H1 (cell line): ENCODE results near the gene COLEC12. TPM values are rescaled to one million over a fixed set of nuclear protein-coding genes. Genes with fewer than 3 reads are reported as not detected.

Source experiments
- CTCF ChIA-PET: fragments of 300-600 bp; sonication (Branson Sonifier 250); formaldehyde crosslinking; loops from one replicate; lab custom pipeline; 2021; ENCODE audit not compliant: partially characterized antibody; lab: Charles Lee
- POLR2A ChIA-PET: fragments of 300-600 bp; sonication (Branson Sonifier 250); formaldehyde crosslinking; loops from one replicate; lab custom pipeline; 2021; ENCODE audit warnings: inconsistent platforms; ENCODE audit not compliant: partially characterized antibody; lab: Charles Lee
- DNase-seq, 2 experiments: peaks; one replicate each; pipeline versions ENCODE4 v3.0.0 to v3.0.0-alpha.2; 2010 to 2022; ENCODE audit warnings: low spot score in 2 of 2, low read depth in 1 of 2, mixed read lengths in 1 of 2
- FAIRE-seq: peaks from 2 replicates; lab custom pipeline; 2011; peaks lifted over from hg19 to GRCh38; lab: Jason Lieb, UNC
- H2AFZ ChIP-seq: 2 replicates; pipeline ENCODE4 v1.8.1; 2012; ENCODE audit warnings: low read length, inconsistent platforms
- H2AK5ac ChIP-seq: 2 replicates; pipeline ENCODE4 v1.6.1; 2013; ENCODE audit warnings: low read depth, low read length
- H2BK120ac ChIP-seq: replicated peaks from 2 replicates; pipeline ENCODE3; 2013; ENCODE audit warnings: low read depth, low read length, inconsistent platforms
- H2BK12ac ChIP-seq: 2 replicates; pipeline ENCODE4 v1.6.1; 2013; ENCODE audit warnings: low read depth, low read length
- H2BK15ac ChIP-seq: 2 replicates; pipeline ENCODE4 v1.6.1; 2013; ENCODE audit warnings: low read length
- H2BK20ac ChIP-seq: 2 replicates; pipeline ENCODE4 v1.6.1; 2013; ENCODE audit warnings: low read length
- H2BK5ac ChIP-seq: 2 replicates; pipeline ENCODE4 v1.6.1; 2013; ENCODE audit warnings: low read depth, low read length
- H3K14ac ChIP-seq: 2 replicates; pipeline ENCODE4 v1.6.1; 2013; ENCODE audit warnings: inconsistent platforms; ENCODE audit not compliant: insufficient read length
- H3K18ac ChIP-seq: 2 replicates; pipeline ENCODE4 v1.6.1; 2013; ENCODE audit warnings: low read length; ENCODE audit errors: extremely low read depth
- H3K23ac ChIP-seq: 2 replicates; pipeline ENCODE4 v1.6.1; 2013; ENCODE audit warnings: inconsistent platforms; ENCODE audit not compliant: insufficient read length
- H3K23me2 ChIP-seq: 2 replicates; pipeline ENCODE4 v1.6.1; 2013; ENCODE audit warnings: low read depth, low read length
- H3K27ac ChIP-seq: 2 replicates; pipeline ENCODE4 v1.6.1; 2011; ENCODE audit warnings: low read depth, low read length, inconsistent platforms
- H3K27me3 ChIP-seq, 4 experiments: replicated peaks in 1 of 4; 1 replicate in 1 of 4; 2 replicates in 3 of 4; pipeline versions ENCODE4 v1.6.1 to v1.8.1; 2011 to 2013; ENCODE audit warnings: low read length in 3 of 4, mild to moderate bottlenecking in 3 of 4, inconsistent platforms in 2 of 4, mixed read lengths in 2 of 4, moderate library complexity in 1 of 4; ENCODE audit not compliant: control insufficient read depth in 3 of 4, insufficient read depth in 3 of 4; ENCODE audit errors: extremely low read depth in 1 of 4
- H3K36me3 ChIP-seq, 4 experiments: 2 replicates each; pipeline versions ENCODE4 v1.6.1 to v1.8.1; 2011 to 2013; ENCODE audit warnings: mild to moderate bottlenecking in 4 of 4, low read length in 3 of 4, moderate library complexity in 2 of 4, control low read depth in 1 of 4, inconsistent platforms in 1 of 4; ENCODE audit not compliant: insufficient read depth in 4 of 4, control insufficient read depth in 2 of 4
- H3K4ac ChIP-seq: replicated peaks from 2 replicates; pipeline ENCODE3; 2013; ENCODE audit warnings: low read length, low read depth, mixed read lengths, inconsistent platforms; ENCODE audit not compliant: insufficient read length
- H3K4me1 ChIP-seq, 4 experiments: replicated peaks in 1 of 4; 1 replicate in 1 of 4; 2 replicates in 3 of 4; pipeline versions ENCODE4 v1.6.1 to v1.8.1; 2011 to 2013; ENCODE audit warnings: low read length in 3 of 4, inconsistent platforms in 2 of 4, mixed read lengths in 1 of 4; ENCODE audit not compliant: insufficient read depth in 4 of 4, control insufficient read depth in 3 of 4
- H3K4me2 ChIP-seq, 2 experiments: 2 replicates each; pipeline versions ENCODE4 v1.6.1 to v1.8.1; 2011 to 2013; ENCODE audit warnings: low read depth in 2 of 2, low read length in 2 of 2, control low read depth in 1 of 2, inconsistent platforms in 1 of 2, mild to moderate bottlenecking in 1 of 2; ENCODE audit not compliant: insufficient read depth in 1 of 2
- H3K4me3 ChIP-seq, 4 experiments: fragments of 200-600, 300-600 bp in 1 of 4; sonication (generic), shearing (Covaris generic), sonication (Bioruptor Twin) in 1 of 4; 2 replicates each; pipeline versions ENCODE4 v1.5.1 to v1.8.1; 2011 to 2016; ENCODE audit warnings: low read length in 4 of 4, low read depth in 3 of 4, control low read depth in 2 of 4, inconsistent platforms in 2 of 4, mild to moderate bottlenecking in 2 of 4, mixed read lengths in 1 of 4, moderate library complexity in 1 of 4; ENCODE audit not compliant: insufficient read depth in 2 of 4; ENCODE audit errors: extremely low read depth in 1 of 4
- H3K56ac ChIP-seq: replicated peaks from 2 replicates; pipeline ENCODE3; 2013; ENCODE audit warnings: low read depth, mild to moderate bottlenecking, mixed read lengths, low read length, inconsistent platforms; ENCODE audit not compliant: insufficient read length
- H3K79me1 ChIP-seq: 2 replicates; pipeline ENCODE4 v1.6.1; 2013; ENCODE audit warnings: low read depth, low read length, control low read depth
- H3K79me2 ChIP-seq, 2 experiments: 2 replicates each; pipeline versions ENCODE4 v1.6.1 to v1.8.1; 2012 to 2013; ENCODE audit warnings: low read length in 2 of 2, mild to moderate bottlenecking in 2 of 2, inconsistent platforms in 1 of 2; ENCODE audit not compliant: insufficient read depth in 2 of 2, control insufficient read depth in 1 of 2
- H3K9ac ChIP-seq, 4 experiments: replicated peaks in 1 of 4; 1 replicate in 1 of 4; 2 replicates in 3 of 4; pipeline versions ENCODE4 v1.6.1 to v1.8.1; 2011 to 2013; ENCODE audit warnings: low read depth in 3 of 4, low read length in 3 of 4, control low read depth in 2 of 4, mild to moderate bottlenecking in 2 of 4, moderate library complexity in 2 of 4, inconsistent platforms in 1 of 4; ENCODE audit errors: extremely low read depth in 1 of 4
- H3K9me3 ChIP-seq, 2 experiments: 2 replicates each; pipeline versions ENCODE4 v1.6.1 to v1.8.1; 2012 to 2013; ENCODE audit warnings: mild to moderate bottlenecking in 2 of 2, moderate library complexity in 2 of 2, control low read depth in 1 of 2, inconsistent platforms in 1 of 2, low read depth in 1 of 2, low read length in 1 of 2, mixed read lengths in 1 of 2; ENCODE audit not compliant: insufficient read depth in 2 of 2
- H4K20me1 ChIP-seq, 2 experiments: replicated peaks in 1 of 2; 2 replicates each; pipeline versions ENCODE3 to v1.8.1; 2011 to 2013; ENCODE audit warnings: inconsistent platforms in 2 of 2, low read length in 2 of 2, mild to moderate bottlenecking in 1 of 2; ENCODE audit not compliant: insufficient read depth in 2 of 2, control insufficient read depth in 1 of 2
- H4K5ac ChIP-seq: 2 replicates; pipeline ENCODE4 v1.6.1; 2013; ENCODE audit warnings: low read length, low read depth, mixed read lengths, inconsistent platforms; ENCODE audit not compliant: insufficient read length
- H4K8ac ChIP-seq: 2 replicates; pipeline ENCODE4 v1.8.0; 2013; ENCODE audit warnings: mild to moderate bottlenecking, moderate library complexity, low read length, inconsistent platforms; ENCODE audit not compliant: insufficient read depth; ENCODE audit errors: extremely low read depth
- H4K91ac ChIP-seq: replicated peaks from 2 replicates; pipeline ENCODE3; 2013; ENCODE audit warnings: low read length, mixed read lengths, inconsistent platforms; ENCODE audit not compliant: insufficient read length
- BCL11A ChIP-seq, 2 experiments: IDR thresholded peaks; one replicate each; pipeline ENCODE4 v1.6.1; 2011; ENCODE audit warnings: low read depth in 2 of 2, low read length in 2 of 2, mild to moderate bottlenecking in 2 of 2
- CBX5 ChIP-seq: fragments of 300-800, 300-1000 bp; sonication (generic); IDR thresholded peaks from 2 replicates; pipeline ENCODE4 v1.7.1; 2016; ENCODE audit warnings: antibody characterized with exemption, low read length, low read depth
- CHD2 ChIP-seq: IDR thresholded peaks from 2 replicates; pipeline ENCODE4 v1.6.1; 2012; ENCODE audit warnings: low read length, improper control_type of control experiment
- CREB1 ChIP-seq: IDR thresholded peaks from 2 replicates; pipeline ENCODE4 v1.6.1; 2012; ENCODE audit warnings: inconsistent platforms
- KDM5A ChIP-seq: fragments of 200-600 bp; IDR thresholded peaks from 2 replicates; pipeline ENCODE4 v1.7.1; 2012; ENCODE audit warnings: mild to moderate bottlenecking, low read length, inconsistent platforms, mixed read lengths
- MAFK ChIP-seq: IDR thresholded peaks from 2 replicates; pipeline ENCODE4 v1.6.1; 2012; ENCODE audit warnings: low read depth, mild to moderate bottlenecking, improper control_type of control experiment, low read length
- NANOG ChIP-seq: IDR thresholded peaks from 2 replicates; pipeline ENCODE4 v1.6.1; 2011; ENCODE audit warnings: low read length, low read depth, mild to moderate bottlenecking, inconsistent platforms; ENCODE audit not compliant: insufficient read depth, poor library complexity, severe bottlenecking
- PHF8 ChIP-seq: fragments of 200-600 bp; sonication (generic); conservative IDR thresholded peaks from 2 replicates; pipeline ENCODE4 v1.7.1; 2012; ENCODE audit warnings: low read depth, mild to moderate bottlenecking, inconsistent platforms, low read length, moderate library complexity
- SAP30 ChIP-seq: fragments of 300-600 bp; sonication (generic); IDR thresholded peaks from 2 replicates; pipeline ENCODE4 v1.7.1; 2012; ENCODE audit warnings: low read length, moderate library complexity, mild to moderate bottlenecking, inconsistent platforms; ENCODE audit not compliant: insufficient read depth, insufficient replicate concordance
- SIX5 ChIP-seq: IDR thresholded peaks from 2 replicates; pipeline ENCODE4 v1.6.1; 2011; ENCODE audit warnings: mild to moderate bottlenecking, low read depth, low read length
- SP4 ChIP-seq: IDR thresholded peaks from 2 replicates; pipeline ENCODE4 v1.6.1; 2012; ENCODE audit warnings: low read length, inconsistent platforms
- SUZ12 ChIP-seq: fragments of 200-600 bp; sonication (generic); IDR thresholded peaks from 2 replicates; pipeline ENCODE4 v1.6.1; 2012; ENCODE audit warnings: mild to moderate bottlenecking, inconsistent platforms, low read length, moderate library complexity, mixed read lengths
- TEAD4 ChIP-seq: IDR thresholded peaks from 2 replicates; pipeline ENCODE4 v1.6.1; 2012; ENCODE audit warnings: low read depth, low read length, inconsistent platforms, mixed read lengths
- USF2 ChIP-seq: IDR thresholded peaks from 2 replicates; pipeline ENCODE4 v1.6.1; 2011; ENCODE audit warnings: low read length, improper control_type of control experiment
- YY1 ChIP-seq: IDR thresholded peaks from 2 replicates; pipeline ENCODE4 v1.6.1; 2011; ENCODE audit warnings: low read depth, mild to moderate bottlenecking, low read length
- WGBS, 2 experiments: shearing (Covaris generic) in 1 of 2; methylation state at CpG; one replicate each; pipeline versions ENCODE4 v1.1.6 to v1.1.7; 2013 to 2015; ENCODE audit warnings: low lambda C conversion rate in 2 of 2, mixed read lengths in 2 of 2, inconsistent platforms in 1 of 2, low coverage in 1 of 2, missing lambda C conversion rate in 1 of 2; ENCODE audit not compliant: insufficient replicate concordance in 2 of 2, insufficient coverage in 1 of 2, insufficient read length in 1 of 2; ENCODE audit errors: extremely low coverage in 1 of 2, missing lambda C conversion rate in 1 of 2; 5-methylcytosine and 5-hydroxymethylcytosine counted together
- polyA plus RNA-seq, 7 experiments: library from polyadenylated mRNA; depleted of rRNA in 3 of 7; stranded (reverse) in 5 of 7; unstranded in 2 of 7; fragments of >200 nt in 5 of 7; fragments of 200-250 nt in 2 of 7; gene quantifications; 1 replicate in 5 of 7; 2 replicates in 1 of 7; 4 replicates in 1 of 7; pipeline versions ENCODE4 v1.2.1 to v1.2.3, GENCODE V29; 2011 to 2013; ENCODE audit warnings: missing spikeins in 2 of 7, mixed read lengths in 2 of 7
- total RNA-seq: library from RNA; stranded (reverse); fragmentation: NEBNext Ultra II Directional; extraction: Animal tissue kit (Norgen Biotek cat#: 25700); gene quantifications from 2 replicates; pipeline ENCODE4 v1.2.1, GENCODE V29; 2021

Gene COLEC12
- total and polyA plus RNA-seq, 2 of the 8 experiments (the other 6 are each of a cell fraction or from before 2014, with no cell fraction given), result 0.44 to 2.3 TPM

GRCh38 chr18:275486-275885 is 225.0 kb downstream of the COLEC12 start:
- Histone ChIP-seq H4K20me1 (no peaks in the 10 kb centered on the region), H3K9ac (no peak overlapping the region), H2AK5ac (no peak overlapping the region), H3K56ac (no peak overlapping the region), H3K18ac (no peak overlapping the region), H3K36me3 (no peaks in the 10 kb centered on the region), H4K5ac (no peak overlapping the region), H3K79me2 (no peaks in the 10 kb centered on the region), H3K23me2 (no peaks in the 10 kb centered on the region), H3K4me1 (peaks cover 0 to 3% (median 0%) of the 10 kb centered on the region in 4 experiments; a peak in 1 of 7 replicates), H3K9me3 (no peaks in the 10 kb centered on the region), H3K4ac (no peak overlapping the region), H3K4me2 (no peak overlapping the region), H2BK5ac (no peak overlapping the region), H2BK12ac (no peak overlapping the region), H3K27me3 (peaks cover 0 to 1% (median 0%) of the 10 kb centered on the region in 4 experiments; a peak in 1 of 7 replicates), H3K27ac (no peak overlapping the region), H2BK20ac (no peak overlapping the region), H3K79me1 (no peaks in the 10 kb centered on the region), H2BK120ac (no peak overlapping the region), H2AFZ (no peak overlapping the region), H2BK15ac (no peak overlapping the region), H4K91ac (no peak overlapping the region), H3K23ac (no peak overlapping the region), H4K8ac (no peak overlapping the region), H3K14ac (no peak overlapping the region), H3K4me3 (no peak overlapping the region)
- no peak for DNase-seq
- FAIRE-seq, result no peak
- ChIA-PET POLR2A (no interaction called here), CTCF (no interaction called here)
- WGBS, 2 experiments, result 88% methylated on average over 2 of the region's 2 CpGs; no CpG with 5 or more reads in 1 of the 2 experiments
- TF ChIP-seq BCL11A (IDR thresholded peaks at IDR 0.05; ENCODE audit: low read depth in 2 of 2, low read length in 2 of 2) (no peak), SUZ12 (no peak), TEAD4 (no peak), SAP30 (no peak), SP4 (no peak), CHD2 (no peak), USF2 (no peak), CREB1 (no peak), MAFK (no peak), NANOG (no peak), SIX5 (no peak), KDM5A (no peak), YY1 (no peak), CBX5 (no peak), PHF8 (no peak)
